GM12875 (cell line): Measurements from ENCODE around the gene GATA3.
A peak's percentile ranks its signal among the peaks of the same experiment; 100 is the strongest.

Experiments used
- H3K4me3 ChIP-seq: one replicate; pipeline ENCODE4 v1.5.1; 2011; ENCODE audit warnings: low read depth, low read length, control low read depth
- CTCF ChIP-seq: IDR thresholded peaks from 2 replicates; pipeline ENCODE4 v1.5.1; 2011; ENCODE audit warnings: low read depth, mild to moderate bottlenecking, control low read depth, inconsistent platforms, low read length, moderate library complexity, borderline replicate concordance; ENCODE audit not compliant: insufficient read depth

The GATA3 gene

DNA sequence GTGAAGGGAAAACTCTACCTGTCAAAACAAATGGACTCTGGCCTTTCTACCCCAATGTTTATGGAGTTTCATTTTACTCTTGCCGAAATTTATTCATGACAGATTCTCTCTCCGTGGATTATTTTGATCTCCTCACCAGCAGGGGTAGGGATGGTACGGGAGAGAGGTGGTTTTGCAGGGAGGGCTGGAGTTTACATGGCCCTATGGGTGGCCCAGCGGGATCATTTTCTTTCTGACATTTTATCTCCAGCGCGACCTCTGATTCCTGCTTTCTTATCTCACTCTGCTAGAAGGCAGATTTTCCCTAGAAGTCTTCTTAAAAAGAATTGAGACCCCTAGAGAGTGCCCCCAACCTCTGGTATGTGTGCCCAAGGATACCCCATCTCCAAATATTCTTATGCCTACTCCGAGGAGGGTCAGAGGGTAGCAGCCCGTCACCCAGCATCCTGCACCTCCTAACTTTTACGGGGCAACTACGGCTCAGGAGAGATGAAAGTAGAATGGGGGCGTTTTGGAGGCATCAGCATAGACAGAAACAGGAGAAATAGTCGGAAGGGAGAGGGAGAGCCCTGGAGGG, 10.1 kb upstream of the GATA3 start:
- H3K4me3 ChIP-seq: peak overlapping the region; percentile 49

DNA sequence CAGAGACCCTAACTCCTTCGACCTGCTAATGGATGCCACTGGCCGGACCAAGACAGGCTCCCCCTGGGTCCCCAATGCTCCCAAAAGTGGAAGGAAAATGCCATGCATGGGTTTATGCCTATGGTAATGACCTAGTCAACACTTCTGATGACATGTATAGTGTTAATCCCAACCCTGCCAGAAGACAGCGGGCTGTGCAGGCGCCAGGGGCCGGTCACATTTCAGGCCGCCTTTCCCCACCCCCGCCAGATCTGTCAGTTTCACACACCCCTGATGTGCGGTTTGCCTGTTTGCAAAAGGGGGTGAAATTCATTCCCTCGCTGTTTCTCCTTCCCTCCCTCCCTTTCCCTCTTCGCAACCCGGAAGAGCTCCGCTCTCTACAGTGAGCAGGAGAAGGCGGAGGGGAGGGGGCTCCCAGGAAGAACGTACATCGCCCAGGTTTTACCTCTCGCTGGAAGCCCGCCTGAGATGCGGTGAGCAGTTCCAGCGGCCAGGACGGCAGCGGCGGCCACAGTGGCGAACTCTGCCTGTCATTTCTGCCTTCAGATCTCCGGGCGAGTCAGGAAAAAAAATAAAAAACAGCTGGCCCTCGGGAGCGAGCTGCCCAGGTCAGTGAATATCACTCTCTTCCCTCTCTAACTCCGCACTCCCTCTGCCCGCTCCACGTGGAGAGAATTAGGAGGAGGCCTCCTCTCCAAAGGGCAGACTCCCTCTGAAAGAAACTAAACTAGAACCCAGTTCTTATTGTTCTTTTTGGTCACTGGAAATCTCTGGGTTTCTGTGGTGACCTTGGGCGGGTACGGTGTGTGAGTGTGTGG, 9.4 kb upstream of the GATA3 start:
- no peak for TF ChIP-seq CTCF
- peak overlapping the region; percentile 49 for H3K4me3 ChIP-seq

More for the DNA sequence above, 10.1 kb upstream of the GATA3 start:
- no peak for TF ChIP-seq CTCF

DNA sequence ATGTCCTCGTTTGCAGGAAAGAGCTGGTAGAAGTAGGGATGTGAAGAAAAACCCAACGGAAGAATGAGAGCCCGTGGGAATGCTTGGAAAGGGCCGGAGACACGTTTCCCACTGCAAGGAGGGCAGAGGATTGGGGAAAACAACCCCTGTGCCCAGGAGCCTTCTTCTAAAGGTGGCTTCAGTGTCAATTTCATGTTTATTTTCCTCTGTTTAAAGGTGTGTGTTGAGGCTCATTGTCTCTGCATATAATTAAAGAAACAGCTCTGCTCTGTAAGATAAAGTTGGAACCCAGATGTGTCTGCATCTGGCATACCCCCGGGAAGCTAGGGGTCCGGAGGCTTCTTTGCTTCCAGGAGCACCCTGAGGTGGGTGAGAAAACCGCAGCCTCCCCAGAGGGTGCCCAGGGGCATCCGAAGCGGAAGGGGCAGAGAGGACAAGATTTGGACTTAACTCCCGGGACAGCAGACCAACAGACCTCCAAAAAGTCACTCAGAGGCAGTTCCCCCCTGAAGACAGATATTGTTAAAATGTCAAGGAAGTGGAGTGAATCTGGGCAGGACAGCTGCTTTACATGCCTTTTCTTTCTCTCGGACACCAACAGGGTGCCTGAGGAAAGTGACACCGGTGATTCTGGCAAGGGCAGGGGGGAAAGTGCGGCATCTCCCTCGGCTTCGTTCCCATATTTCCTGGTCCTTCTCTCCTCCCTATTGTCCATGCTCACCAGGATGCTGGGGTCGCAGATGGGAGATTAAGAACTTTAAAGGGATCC, 8.6 kb upstream of the GATA3 start:
- no peak for TF ChIP-seq CTCF
- H3K4me3 ChIP-seq: peak overlapping the region; percentile 49

GRCh38 chr10:8047452-8048280, 6.8 kb upstream of the GATA3 start:
- TF ChIP-seq CTCF: no peak
- peak overlapping the region; percentile 49 for H3K4me3 ChIP-seq

DNA sequence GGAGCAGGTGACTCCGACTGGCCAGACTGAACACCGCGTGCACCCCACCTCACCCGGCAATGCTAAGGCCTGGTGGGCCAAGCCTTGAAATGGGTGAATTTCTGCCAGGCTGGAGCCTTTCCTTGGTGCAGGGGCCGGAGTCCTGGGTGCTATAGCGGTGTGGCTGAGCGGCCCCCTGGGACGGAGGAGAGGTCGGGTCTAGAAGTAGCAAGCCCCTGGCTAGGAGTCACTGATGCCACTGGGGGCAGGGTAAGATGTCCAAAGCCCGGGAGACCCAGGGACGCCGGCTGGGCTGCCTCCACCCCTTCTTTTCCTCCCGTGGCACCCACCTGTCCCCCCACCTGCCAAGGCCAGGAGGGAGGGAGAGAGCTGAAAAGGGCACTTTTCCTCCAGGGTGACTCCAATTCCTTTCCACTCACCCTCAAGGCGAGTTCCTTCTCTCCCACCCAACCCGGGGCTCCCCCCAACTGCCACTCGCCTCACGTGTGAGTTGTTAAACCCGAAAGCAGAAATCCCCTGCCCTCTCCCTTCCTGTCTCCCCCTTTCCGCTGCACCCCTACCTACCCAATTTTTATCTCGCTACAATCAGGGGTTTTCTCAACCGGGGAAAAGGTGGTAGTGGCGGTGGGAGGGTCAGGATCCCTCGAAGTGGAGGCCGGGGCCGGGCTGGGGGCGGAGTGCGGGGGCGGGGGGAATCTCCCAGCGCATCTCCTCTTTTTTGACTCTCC, 6.0 kb upstream of the GATA3 start:
- H3K4me3 ChIP-seq: peak overlapping the region; percentile 49
- no peak for TF ChIP-seq CTCF
